A549 (cell line): ENCODE data around the gene SHISAL1. TPM values are rescaled to one million over a fixed set of nuclear protein-coding genes. Genes with fewer than 3 reads are reported as not detected.

Experiments
- ATAC-seq, 2 experiments: fragments of 200-7000 bp in 1 of 2; fragments of >200 bp in 1 of 2; cut with Nextera tagmentation in 1 of 2; cut with Tn5 transposase in 1 of 2; 3 replicates each; pipeline versions ENCODE4 v1.8.0 to v1.9.1; 2018 to 2020; ENCODE audit warnings: mild to moderate bottlenecking in 1 of 2, moderate library complexity in 1 of 2
- CTCF ChIA-PET: fragments of 300-600 bp; sonication (Branson Sonifier 250); formaldehyde crosslinking; extraction: SDS; loops from one replicate; lab custom pipeline; 2021; ENCODE audit warnings: antibody characterized with exemption, inconsistent platforms; lab: Yijun Ruan, JAX
- POLR2A ChIA-PET: fragments of 350-600 bp; formaldehyde crosslinking; extraction: SDS; loops from one replicate; lab custom pipeline; 2021; ENCODE audit warnings: antibody characterized with exemption, inconsistent platforms; lab: Yijun Ruan, JAX
- DNase-seq, 2 experiments: peaks; one replicate each; pipeline versions ENCODE4 v3.0.0 to v3.0.0-alpha.2; 2011 to 2016; ENCODE audit warnings: low read depth in 1 of 2, low spot score in 1 of 2
- FAIRE-seq: peaks from 2 replicates; lab custom pipeline; 2011; peaks lifted over from hg19 to GRCh38; lab: Jason Lieb, UNC
- H3K27ac ChIP-seq, 2 experiments: fragments of >200 bp; sonication (Bioruptor Twin); formaldehyde crosslinking; 3 replicates each; pipeline ENCODE4 v1.5.1; 2016 to 2017
- H3K4me1 ChIP-seq: fragments of >200 bp; sonication (Bioruptor Twin); formaldehyde crosslinking; 3 replicates; pipeline ENCODE4 v1.6.1; 2016
- H3K4me2 ChIP-seq: fragments of >200 bp; sonication (Bioruptor Twin); formaldehyde crosslinking; 3 replicates; pipeline ENCODE4 v1.6.1; 2016
- H3K4me3 ChIP-seq: fragments of >200 bp; sonication (Bioruptor Twin); formaldehyde crosslinking; 3 replicates; pipeline ENCODE4 v1.5.1; 2016
- H3K9me3 ChIP-seq: fragments of >200 bp; sonication (Bioruptor Twin); formaldehyde crosslinking; 3 replicates; pipeline ENCODE4 v1.6.1; 2016
- ATOH8 ChIP-seq: fragments of 250-450 bp; sonication (Bioruptor Pico); IDR thresholded peaks from 2 replicates; pipeline ENCODE4 v1.5.0; 2020; ENCODE audit warnings: low read depth, mild to moderate bottlenecking, moderate library complexity
- CBX2 ChIP-seq: fragments of 200-600 bp; sonication (generic); IDR thresholded peaks from 2 replicates; pipeline ENCODE4 v1.6.1; 2016; ENCODE audit warnings: low read depth, mild to moderate bottlenecking, borderline replicate concordance
- CBX8 ChIP-seq: fragments of 200-600 bp; sonication (generic); IDR thresholded peaks from 2 replicates; pipeline ENCODE4 v1.6.1; 2016
- CHD4 ChIP-seq: fragments of 200-600 bp; sonication (generic); IDR thresholded peaks from 2 replicates; pipeline ENCODE4 v1.6.1; 2016; ENCODE audit warnings: antibody characterized with exemption, mild to moderate bottlenecking, borderline replicate concordance
- EHF ChIP-seq: fragments of 250-450 bp; sonication (Bioruptor Pico); IDR thresholded peaks from 2 replicates; pipeline ENCODE4 v1.5.0; 2020; ENCODE audit warnings: mild to moderate bottlenecking
- EHMT2 ChIP-seq: fragments of 200-600 bp; sonication (generic); IDR thresholded peaks from 2 replicates; pipeline ENCODE4 v1.6.1; 2016; ENCODE audit warnings: antibody characterized with exemption, low read depth, mild to moderate bottlenecking, moderate library complexity
- EP300 ChIP-seq, 2 experiments: fragments of >200 bp; sonication (Bioruptor Twin); formaldehyde crosslinking; IDR thresholded peaks; 2 replicates in 1 of 2; 3 replicates in 1 of 2; pipeline ENCODE4 v1.6.1; 2016 to 2017
- ESRRA ChIP-seq: fragments of 150-350 bp; IDR thresholded peaks from 2 replicates; pipeline ENCODE4 v1.6.1; 2014; ENCODE audit warnings: mild to moderate bottlenecking, low read length, borderline replicate concordance
- GATA3 ChIP-seq: IDR thresholded peaks from 2 replicates; pipeline ENCODE4 v1.6.1; 2012; ENCODE audit warnings: borderline replicate concordance
- HEYL ChIP-seq: fragments of 250-450 bp; sonication (Bioruptor Pico); IDR thresholded peaks from 2 replicates; pipeline ENCODE4 v1.8.0; 2021; ENCODE audit warnings: mild to moderate bottlenecking, moderate library complexity
- HMGXB4 ChIP-seq: fragments of 250-450 bp; sonication (Bioruptor Pico); IDR thresholded peaks from 2 replicates; pipeline ENCODE4 v1.5.0; 2021; ENCODE audit warnings: mild to moderate bottlenecking, moderate library complexity, borderline replicate concordance
- HOXA7 ChIP-seq: fragments of 250-450 bp; sonication (Bioruptor Pico); IDR thresholded peaks from 2 replicates; pipeline ENCODE4 v1.5.0; 2020; ENCODE audit warnings: mild to moderate bottlenecking, moderate library complexity
- MAZ ChIP-seq: fragments of 150-350 bp; IDR thresholded peaks from 2 replicates; pipeline ENCODE4 v1.6.1; 2014; ENCODE audit warnings: antibody characterized with exemption, low read depth, low read length, borderline replicate concordance
- NR3C1 ChIP-seq: fragments of >200 bp; sonication (Bioruptor Twin); formaldehyde crosslinking; IDR thresholded peaks from 3 replicates; pipeline ENCODE4 v1.6.1; 2017
- POLR2A ChIP-seq: IDR thresholded peaks from 2 replicates; pipeline ENCODE4 v1.6.1; 2012; ENCODE audit warnings: mild to moderate bottlenecking, low read length
- POLR2AphosphoS2 ChIP-seq: conservative IDR thresholded peaks from 2 replicates; pipeline ENCODE4 v1.6.1; 2012; ENCODE audit warnings: low read length, improper control_type of control experiment, inconsistent platforms
- RAD21 ChIP-seq, 2 experiments: fragments of >200 bp in 1 of 2; sonication (Bioruptor Twin) in 1 of 2; formaldehyde crosslinking in 1 of 2; IDR thresholded peaks in 1 of 2; conservative IDR thresholded peaks in 1 of 2; 2 replicates in 1 of 2; 3 replicates in 1 of 2; pipeline ENCODE4 v1.6.1; 2012 to 2018; ENCODE audit warnings: inconsistent platforms in 1 of 2
- RARB ChIP-seq: fragments of 250-450 bp; sonication (Bioruptor Pico); IDR thresholded peaks from 2 replicates; pipeline ENCODE4 v1.8.0; 2021; ENCODE audit warnings: mild to moderate bottlenecking, moderate library complexity
- TFCP2L1 ChIP-seq: fragments of 250-450 bp; sonication (Bioruptor Pico); IDR thresholded peaks from 2 replicates; pipeline ENCODE4 v1.5.0; 2021; ENCODE audit warnings: mild to moderate bottlenecking
- ZC3H11A ChIP-seq: fragments of 450-650 bp; IDR thresholded peaks from 2 replicates; pipeline ENCODE4 v1.6.1; 2014; ENCODE audit warnings: antibody characterized with exemption, mild to moderate bottlenecking
- ZSCAN20 ChIP-seq: fragments of 250-450 bp; sonication (Bioruptor Pico); IDR thresholded peaks from 2 replicates; pipeline ENCODE4 v1.8.0; 2022; ENCODE audit warnings: mild to moderate bottlenecking, moderate library complexity
- WGBS: methylation state at CpG from one replicate; pipeline ENCODE4 v1.1.6; 2017; ENCODE audit errors: missing lambda C conversion rate; 5-methylcytosine and 5-hydroxymethylcytosine counted together
- polyA plus RNA-seq, 4 experiments: library from polyadenylated mRNA; depleted of rRNA in 3 of 4; stranded (reverse); fragments of >200 nt; fragmentation: RNase III in 1 of 4; extraction: RNeasy Plus Mini Kit Qiagen cat#74134 plus additional on column Dnase treatment in 1 of 4; gene quantifications; 2 replicates in 3 of 4; 3 replicates in 1 of 4; pipeline ENCODE4 v1.2.3, GENCODE V29; 2011 to 2017
- TF ChIP-seq, protein P1 (sequence below): fragments of 200-600 bp; sonication (generic); IDR thresholded peaks from 2 replicates; pipeline ENCODE4 v1.6.1; 2016; ENCODE audit warnings: antibody characterized with exemption, mild to moderate bottlenecking, moderate library complexity

SHISAL1 gene
- polyA plus RNA-seq, 2 of the 4 experiments (the other 2 are of a cell fraction) = 0.61 to 1.9 TPM

DNA sequence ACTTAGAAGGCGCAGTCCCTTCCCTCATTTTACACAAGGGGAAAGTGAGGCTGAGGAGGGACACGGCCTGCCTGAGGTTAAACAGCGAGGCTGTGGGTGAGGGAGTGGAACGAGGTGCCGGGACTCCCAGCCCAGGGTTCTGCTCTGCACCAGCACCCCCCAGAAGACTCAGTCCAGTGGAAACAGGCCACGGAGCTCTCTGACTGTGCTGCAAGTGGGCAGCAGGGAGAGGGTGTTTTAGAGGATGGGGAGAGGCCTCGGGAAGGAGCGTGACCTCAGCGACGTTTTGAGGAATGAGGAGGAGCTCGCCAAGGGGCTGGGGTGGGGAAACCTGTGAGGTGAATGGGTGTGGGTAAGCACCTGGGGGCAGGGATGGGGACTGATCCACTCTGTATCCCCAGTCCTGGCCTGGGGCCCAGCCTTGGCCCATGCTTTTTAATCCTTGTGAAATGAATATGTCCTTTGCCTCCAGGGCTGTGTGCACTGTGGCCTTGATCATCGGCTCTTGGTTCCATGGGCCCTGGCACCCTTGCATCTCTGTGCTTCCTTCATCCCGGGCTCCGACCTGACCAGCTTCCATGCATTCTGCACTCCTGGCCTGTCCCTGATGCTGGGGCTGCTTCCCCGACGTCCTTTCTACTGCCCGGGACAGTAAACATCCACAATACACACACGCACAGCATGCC, 44.2 kb downstream of the SHISAL1 start:
- H3K27ac ChIP-seq = no peak overlapping the region
- H3K9me3 ChIP-seq = no peaks in the 10 kb centered on the region
- no peak overlapping the region for H3K4me2 ChIP-seq
- POLR2A ChIA-PET = no interaction called here
- CTCF ChIA-PET = interaction anchor here (1.6 kb wide), 1 partner anchor 275 kb away, joined by 3 read pairs; no protein-coding TSS in a partner anchor
- no peaks in the 10 kb centered on the region for H3K4me1 ChIP-seq
- FAIRE-seq = no peak
- no peak for DNase-seq
- no peak for ATAC-seq
- TF ChIP-seq, protein P1, sequence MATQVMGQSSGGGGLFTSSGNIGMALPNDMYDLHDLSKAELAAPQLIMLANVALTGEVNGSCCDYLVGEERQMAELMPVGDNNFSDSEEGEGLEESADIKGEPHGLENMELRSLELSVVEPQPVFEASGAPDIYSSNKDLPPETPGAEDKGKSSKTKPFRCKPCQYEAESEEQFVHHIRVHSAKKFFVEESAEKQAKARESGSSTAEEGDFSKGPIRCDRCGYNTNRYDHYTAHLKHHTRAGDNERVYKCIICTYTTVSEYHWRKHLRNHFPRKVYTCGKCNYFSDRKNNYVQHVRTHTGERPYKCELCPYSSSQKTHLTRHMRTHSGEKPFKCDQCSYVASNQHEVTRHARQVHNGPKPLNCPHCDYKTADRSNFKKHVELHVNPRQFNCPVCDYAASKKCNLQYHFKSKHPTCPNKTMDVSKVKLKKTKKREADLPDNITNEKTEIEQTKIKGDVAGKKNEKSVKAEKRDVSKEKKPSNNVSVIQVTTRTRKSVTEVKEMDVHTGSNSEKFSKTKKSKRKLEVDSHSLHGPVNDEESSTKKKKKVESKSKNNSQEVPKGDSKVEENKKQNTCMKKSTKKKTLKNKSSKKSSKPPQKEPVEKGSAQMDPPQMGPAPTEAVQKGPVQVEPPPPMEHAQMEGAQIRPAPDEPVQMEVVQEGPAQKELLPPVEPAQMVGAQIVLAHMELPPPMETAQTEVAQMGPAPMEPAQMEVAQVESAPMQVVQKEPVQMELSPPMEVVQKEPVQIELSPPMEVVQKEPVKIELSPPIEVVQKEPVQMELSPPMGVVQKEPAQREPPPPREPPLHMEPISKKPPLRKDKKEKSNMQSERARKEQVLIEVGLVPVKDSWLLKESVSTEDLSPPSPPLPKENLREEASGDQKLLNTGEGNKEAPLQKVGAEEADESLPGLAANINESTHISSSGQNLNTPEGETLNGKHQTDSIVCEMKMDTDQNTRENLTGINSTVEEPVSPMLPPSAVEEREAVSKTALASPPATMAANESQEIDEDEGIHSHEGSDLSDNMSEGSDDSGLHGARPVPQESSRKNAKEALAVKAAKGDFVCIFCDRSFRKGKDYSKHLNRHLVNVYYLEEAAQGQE = no peak
- TF ChIP-seq ATOH8 (CRISPR knock-in tag) = no peak
- no peak for TF ChIP-seq HOXA7
- TF ChIP-seq CBX8 = no peak
- no peak for TF ChIP-seq EHF (CRISPR knock-in tag)
- no peak for TF ChIP-seq HMGXB4 (CRISPR knock-in tag)
- no peak for TF ChIP-seq GATA3
- H3K4me3 ChIP-seq = no peak overlapping the region
- WGBS = 78% methylated on average over 18 of the region's 18 CpGs

DNA sequence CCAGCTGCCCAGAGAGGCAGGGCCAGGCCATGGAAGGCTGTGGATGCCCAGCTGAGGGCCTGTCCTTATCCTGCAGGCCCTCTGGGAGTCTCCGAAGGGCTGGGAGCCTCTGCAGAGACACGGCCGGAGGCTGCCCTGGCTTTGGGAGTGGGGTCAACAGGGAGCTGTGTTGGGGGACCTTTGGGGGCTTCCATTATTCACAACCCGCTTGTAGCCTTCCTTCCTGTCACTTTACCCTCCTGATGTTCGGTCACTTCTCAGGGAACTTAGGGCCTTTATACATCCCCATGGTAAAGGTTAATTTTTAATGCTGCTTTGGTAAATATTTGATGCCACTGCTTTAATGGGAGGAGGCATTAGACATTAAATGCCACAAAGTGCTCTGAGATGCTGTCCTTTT, 44.9 kb downstream of the SHISAL1 start:
- Histone ChIP-seq H3K9me3 (no peaks in the 10 kb centered on the region), H3K4me2 (no peak overlapping the region), H3K4me3 (no peak overlapping the region), H3K27ac (no peak overlapping the region), H3K4me1 (no peaks in the 10 kb centered on the region)
- TF ChIP-seq RARB (CRISPR knock-in tag) (no peak), ESRRA (no peak), HOXA7 (no peak)
- ATAC-seq (no peak), FAIRE-seq (no peak), DNase-seq (no peak)
- ChIA-PET CTCF (interaction anchor here (1.6 kb wide), 1 partner anchor 275 kb away, joined by 3 read pairs; no protein-coding TSS in a partner anchor), POLR2A (no interaction called here)
- WGBS = 70% methylated on average over 5 of the region's 5 CpGs

GRCh38 chr22:44266796-44267760, 45.7 kb downstream of the SHISAL1 start:
- H3K9me3 ChIP-seq = no peaks in the 10 kb centered on the region
- H3K4me2 ChIP-seq = no peak overlapping the region
- no peaks in the 10 kb centered on the region for H3K4me1 ChIP-seq
- no peak for DNase-seq
- ChIA-PET CTCF (interaction anchor here (1.3 to 1.6 kb wide), 2 partner anchors 9 to 274 kb away, joined by 3 read pairs; no protein-coding TSS in a partner anchor), POLR2A (no interaction called here)
- 58% methylated on average over 18 of the region's 26 CpGs for whole genome bisulfite sequencing
- no peak overlapping the region for H3K4me3 ChIP-seq
- TF ChIP-seq TFCP2L1 (CRISPR knock-in tag) (no peak), ZSCAN20 (CRISPR knock-in tag) (no peak), MAZ (no peak), CHD4 (no peak), EHMT2 (no peak), POLR2A (no peak), NR3C1 (no peak), POLR2AphosphoS2 (no peak), CBX2 (no peak), ATOH8 (CRISPR knock-in tag) (no peak), RAD21 (conservative IDR thresholded peaks at IDR 0.05 in 1 of 2, IDR thresholded peaks at IDR 0.05 in 1 of 2) (no peak), ZC3H11A (no peak), EP300 (IDR thresholded peaks at IDR 0.05) (no peak), HEYL (CRISPR knock-in tag) (no peak)
- H3K27ac ChIP-seq = no peak overlapping the region
- FAIRE-seq = no peak
- no peak for ATAC-seq
